GM23338 (cell line): ENCODE measurements around the gene THADA.

Experiments used
- CREB1 ChIP-seq: fragments of 250-450 bp; sonication (Bioruptor Pico); IDR thresholded peaks from 2 replicates; pipeline ENCODE4 v1.5.0; 2020; ENCODE audit warnings: low read depth, mild to moderate bottlenecking, moderate library complexity
- CTCF ChIP-seq, 2 experiments: fragments of 200-600 bp in 1 of 2; sonication (generic) in 1 of 2; conservative IDR thresholded peaks; 2 replicates each; pipeline versions ENCODE4 v1.5.1 to v1.6.1; 2016 to 2017; ENCODE audit warnings: antibody characterized with exemption in 2 of 2, low read depth in 2 of 2, mild to moderate bottlenecking in 2 of 2, moderate library complexity in 1 of 2
- ETS1 ChIP-seq: IDR thresholded peaks from 2 replicates; pipeline ENCODE4 v1.6.1; 2016; ENCODE audit warnings: antibody characterized with exemption
- EZH2 ChIP-seq: fragments of 200-600 bp; sonication (generic); IDR thresholded peaks from one replicate; pipeline ENCODE4 v1.8.0; 2017; ENCODE audit warnings: antibody characterized with exemption, mild to moderate bottlenecking, low read depth; ENCODE audit not compliant: unreplicated experiment
- EZH2phosphoT487 ChIP-seq: fragments of 200-600 bp; sonication (generic); IDR thresholded peaks from one replicate; pipeline ENCODE4 v1.8.1; 2018; ENCODE audit warnings: antibody characterized with exemption; ENCODE audit not compliant: unreplicated experiment
- JUNB ChIP-seq: IDR thresholded peaks from one replicate; pipeline ENCODE4 v1.6.1; 2016; ENCODE audit warnings: antibody characterized with exemption; ENCODE audit not compliant: unreplicated experiment
- NANOG ChIP-seq: IDR thresholded peaks from 2 replicates; pipeline ENCODE4 v1.6.1; 2016; ENCODE audit warnings: antibody characterized with exemption, borderline replicate concordance
- POLR2AphosphoS5 ChIP-seq: IDR thresholded peaks from 2 replicates; pipeline ENCODE4 v1.6.1; 2016; ENCODE audit warnings: antibody characterized with exemption, low read depth
- REST ChIP-seq: IDR thresholded peaks from one replicate; pipeline ENCODE4 v1.6.1; 2018; ENCODE audit warnings: antibody characterized with exemption; ENCODE audit not compliant: unreplicated experiment
- STAT1 ChIP-seq: IDR thresholded peaks from one replicate; pipeline ENCODE4 v1.6.1; 2016; ENCODE audit warnings: antibody characterized with exemption; ENCODE audit not compliant: unreplicated experiment
- ZNF114 ChIP-seq: fragments of 250-450 bp; sonication (Bioruptor Pico); IDR thresholded peaks from 2 replicates; pipeline ENCODE4 v1.5.0; 2020; ENCODE audit warnings: mild to moderate bottlenecking, moderate library complexity

- TF ChIP-seq CTCF (conservative IDR thresholded peaks at IDR 0.05; ENCODE audit: low read depth in 2 of 2), result peak; percentile 49 to 69
- no peak for TF ChIP-seq POLR2AphosphoS5
- TF ChIP-seq REST, result no peak
- TF ChIP-seq EZH2, result no peak
- TF ChIP-seq NANOG, result no peak
- TF ChIP-seq EZH2phosphoT487, result no peak
- TF ChIP-seq CREB1 (CRISPR knock-in tag), result no peak
- TF ChIP-seq STAT1, result no peak
- TF ChIP-seq JUNB, result no peak
- no peak for TF ChIP-seq ETS1
- TF ChIP-seq ZNF114 (CRISPR knock-in tag), result no peak
These were observed 355.7 kb downstream of the THADA start for GRCh38 chr2:43239981-43240765.
